GM12872 (cell line): ENCODE measurements around the gene MYLK3.

Source experiments
- CTCF ChIP-seq: IDR thresholded peaks from 3 replicates; pipeline ENCODE4 v1.5.1; 2011; ENCODE audit warnings: low read depth, mild to moderate bottlenecking, low read length, moderate library complexity; ENCODE audit not compliant: insufficient read depth

MYLK3 gene

GRCh38 chr16:46745617-46746016 lies 2.5 kb downstream of the MYLK3 start:
- TF ChIP-seq CTCF: no peak

GRCh38 chr16:46743232-46743719 lies 4.9 kb downstream of the MYLK3 start:
- TF ChIP-seq CTCF: no peak

GRCh38 chr16:46739934-46740333 lies 8.2 kb downstream of the MYLK3 start:
- no peak for TF ChIP-seq CTCF

- TF ChIP-seq CTCF: no peak
Observed at GRCh38 chr16:46737621-46738214, 10.4 kb downstream of the MYLK3 start.

- no peak for TF ChIP-seq CTCF
Observed at GRCh38 chr16:46736695-46737094, 11.4 kb downstream of the MYLK3 start.

- TF ChIP-seq CTCF: no peak
Observed at GRCh38 chr16:46733319-46733830, 14.8 kb downstream of the MYLK3 start.

GRCh38 chr16:46732561-46732960 lies 15.6 kb downstream of the MYLK3 start:
- TF ChIP-seq CTCF: no peak
